NCI-H1105 treated with DMSO at 0.1 percent for 48 hours (cell line): ENCODE data around the gene AGBL4.
"Not testable (repeated sequence)": the region's sequence is repeated elsewhere in the genome, so short reads cannot be mapped to it uniquely, and the experiment has no call there.

ENCODE experiments used
- DNase-seq: peaks from one replicate; lab custom pipeline; 2025; lab: John Stamatoyannopoulos, UW

The AGBL4 gene

DNA sequence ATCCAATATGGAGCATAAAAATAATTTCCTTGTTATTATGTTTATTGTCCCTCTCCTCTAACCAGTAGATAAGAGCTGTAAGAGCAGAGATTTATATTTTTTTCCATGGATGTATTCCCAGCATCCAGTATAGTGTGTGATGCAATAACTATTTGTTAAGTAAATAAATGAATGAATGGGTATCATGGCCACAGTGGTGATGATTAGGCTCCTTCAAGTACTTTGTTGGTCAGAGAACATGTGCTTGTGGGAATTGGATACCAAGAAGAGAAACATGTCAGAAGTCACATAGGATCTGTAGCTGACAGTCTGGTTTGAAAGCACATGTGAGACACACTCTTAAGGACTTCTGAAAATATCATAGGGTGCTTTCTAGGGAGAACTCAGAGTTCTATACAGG, 588.5 kb downstream of the AGBL4 start:
- DNase-seq: peak; percentile 8

- DNase-seq: no peak
Observed at GRCh38 chr1:49424782-49425181, 599.0 kb downstream of the AGBL4 start.

- DNase-seq: no peak
Observed at GRCh38 chr1:49416758-49417157, 607.0 kb downstream of the AGBL4 start.

GRCh38 chr1:49408346-49408745, 615.4 kb downstream of the AGBL4 start:
- no peak for DNase-seq

- DNase-seq: no peak
Observed at GRCh38 chr1:49397086-49397485, 626.7 kb downstream of the AGBL4 start.

DNA sequence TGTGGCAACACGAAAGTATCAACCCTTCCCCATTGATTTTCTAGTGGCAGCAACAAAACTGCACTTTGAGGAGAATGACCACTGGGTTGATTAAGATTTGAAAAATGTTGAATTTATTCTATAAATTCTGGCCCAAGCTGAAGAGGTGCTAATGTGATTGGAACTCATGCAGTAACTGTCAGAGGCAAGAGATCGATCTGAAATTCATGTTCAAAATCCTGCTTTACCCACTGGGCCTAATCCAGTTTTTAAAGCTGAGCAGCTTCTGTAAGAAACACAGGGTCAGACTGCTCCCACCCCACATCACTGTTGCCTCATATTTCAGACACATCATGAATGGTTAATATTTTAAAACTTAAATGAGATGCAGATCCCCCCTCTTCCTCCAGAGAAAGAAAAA, 629.6 kb downstream of the AGBL4 start:
- DNase-seq: no peak

GRCh38 chr1:49389699-49390098, 634.1 kb downstream of the AGBL4 start:
- DNase-seq: no peak

GRCh38 chr1:49364676-49365075, 659.1 kb downstream of the AGBL4 start:
- peak; percentile 20 for DNase-seq

GRCh38 chr1:49363628-49364027, 660.1 kb downstream of the AGBL4 start:
- DNase-seq: no peak

- DNase-seq: no peak
Observed at GRCh38 chr1:49358036-49358435, 665.7 kb downstream of the AGBL4 start.

DNA sequence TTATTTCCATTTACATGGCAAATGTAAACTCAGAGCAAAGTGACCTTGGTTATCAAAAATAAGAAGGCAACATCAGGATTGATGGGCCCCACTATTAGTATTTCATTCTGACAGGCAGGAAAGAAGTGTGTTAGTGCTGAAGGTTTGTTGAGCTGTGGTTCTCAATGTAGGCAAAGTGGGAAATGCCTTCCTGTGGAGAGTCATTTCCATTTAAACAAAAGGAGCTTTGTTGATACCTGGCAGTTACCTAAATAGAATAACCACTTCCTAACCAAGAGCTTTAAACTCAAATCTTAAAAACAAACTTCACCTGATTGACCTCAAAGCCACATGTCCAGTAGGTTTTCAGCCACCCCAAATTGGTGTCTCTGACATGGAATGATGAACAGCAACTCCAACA, 667.2 kb downstream of the AGBL4 start:
- DNase-seq: no peak

DNA sequence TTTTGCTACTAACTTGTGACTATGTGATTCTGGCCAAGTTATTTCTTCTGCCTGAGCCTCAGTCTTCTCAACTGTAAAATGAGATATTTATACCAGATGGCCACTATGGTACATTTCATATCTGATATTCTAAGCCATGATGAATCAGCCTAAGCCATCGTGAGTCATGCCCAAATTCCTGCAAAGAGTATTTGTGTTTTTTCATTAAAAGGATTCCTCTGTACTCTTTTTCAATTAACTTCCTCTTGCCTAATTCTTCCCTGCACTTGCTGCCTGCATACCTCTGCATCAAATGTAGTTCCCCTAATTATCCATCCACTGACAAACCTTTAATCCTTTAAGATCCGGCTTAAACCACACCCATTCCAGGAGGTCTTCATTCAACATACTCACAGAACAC, 672.0 kb downstream of the AGBL4 start:
- DNase-seq: no peak

DNA sequence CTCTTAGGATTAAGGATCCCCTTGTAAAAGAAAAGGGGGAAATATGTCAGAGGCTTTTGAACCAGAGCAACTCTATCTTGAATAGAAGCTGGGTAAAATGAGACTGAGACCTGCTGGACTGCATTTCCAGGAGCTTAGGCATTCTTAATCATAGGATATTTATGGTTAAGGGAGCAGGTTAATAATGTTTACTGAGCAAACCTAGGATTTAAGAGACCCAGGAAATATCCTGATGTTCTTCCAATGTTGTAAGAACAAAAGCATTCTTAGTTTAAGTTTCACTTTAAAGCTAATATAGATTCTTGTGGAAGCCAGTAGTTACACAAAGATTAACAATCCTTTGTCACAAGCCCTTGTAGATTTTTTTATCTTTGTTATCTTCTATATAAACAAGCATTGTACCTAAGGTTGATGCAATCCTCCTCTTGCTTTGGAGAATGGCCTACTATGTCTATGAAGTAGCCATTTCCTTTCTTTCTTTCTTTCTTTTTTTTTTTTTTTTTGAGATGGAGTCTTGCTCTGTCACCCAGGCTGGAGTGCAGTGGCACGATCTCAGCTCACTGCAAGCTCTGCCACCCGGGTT, 676.9 kb downstream of the AGBL4 start:
- no peak for DNase-seq

- no peak for DNase-seq
Observed at GRCh38 chr1:49340576-49340975, 683.2 kb downstream of the AGBL4 start.

DNA sequence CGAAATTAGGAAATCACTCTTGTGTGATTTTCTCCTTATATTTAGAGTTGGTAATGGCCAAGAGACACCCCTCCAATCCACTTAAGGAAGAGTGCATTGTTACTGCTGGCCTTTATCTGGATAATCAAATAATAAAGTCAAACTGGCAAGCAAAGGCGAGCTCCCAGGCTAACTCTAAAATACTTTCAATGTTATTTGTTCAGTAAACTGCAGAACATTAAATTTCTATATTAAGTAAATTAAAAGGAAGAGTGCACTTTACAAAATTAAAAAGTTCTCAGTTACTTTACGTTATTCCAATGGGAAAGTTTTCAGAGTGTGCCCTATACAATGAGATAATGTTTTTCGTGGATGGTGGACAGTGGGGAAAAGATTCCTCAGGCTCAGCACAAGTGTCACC, 684.7 kb downstream of the AGBL4 start:
- DNase-seq: no peak

- DNase-seq: no peak
Observed at GRCh38 chr1:49337251-49337650, 686.5 kb downstream of the AGBL4 start.

- no peak for DNase-seq
Observed at GRCh38 chr1:49333906-49334305, 689.8 kb downstream of the AGBL4 start.

DNA sequence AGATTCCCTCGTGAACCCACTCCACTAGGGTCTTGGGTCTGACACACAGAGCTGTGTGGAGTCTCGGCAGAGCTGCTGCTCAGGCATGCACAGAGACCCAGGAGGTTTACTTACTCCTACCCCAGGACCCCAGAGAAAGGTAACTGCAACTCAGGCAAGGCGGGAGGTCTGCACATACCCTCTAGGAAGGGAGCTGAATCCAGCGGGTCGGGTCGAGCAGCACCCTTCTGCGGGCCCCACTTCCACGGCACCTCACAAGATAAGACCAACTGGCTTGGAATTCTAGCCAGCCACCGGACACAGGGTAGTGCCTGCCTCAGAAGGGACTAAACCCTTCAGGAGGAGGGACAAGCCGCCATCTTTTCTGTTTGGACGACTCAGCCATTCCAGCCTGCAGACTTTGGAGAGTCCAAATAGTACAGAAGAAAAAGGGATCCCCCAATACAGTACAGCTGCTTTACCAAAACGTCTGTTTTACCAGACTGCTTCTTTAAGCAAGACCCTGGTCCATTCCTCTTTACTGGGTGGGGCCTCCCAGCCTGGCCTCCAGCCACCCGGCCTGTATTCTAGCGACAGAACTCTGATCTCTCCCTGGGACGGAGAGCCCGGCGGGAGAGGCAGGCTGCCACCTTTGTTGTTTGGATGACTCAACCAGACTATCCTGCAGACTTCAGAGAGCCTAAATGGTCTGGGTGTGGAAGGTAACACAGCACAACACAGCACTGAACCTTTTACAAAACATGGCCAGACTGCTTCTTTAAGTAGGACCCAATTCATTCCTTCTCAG, 692.5 kb downstream of the AGBL4 start:
- no peak for DNase-seq

GRCh38 chr1:49323925-49324540, 699.7 kb downstream of the AGBL4 start:
- no peak for DNase-seq

DNA sequence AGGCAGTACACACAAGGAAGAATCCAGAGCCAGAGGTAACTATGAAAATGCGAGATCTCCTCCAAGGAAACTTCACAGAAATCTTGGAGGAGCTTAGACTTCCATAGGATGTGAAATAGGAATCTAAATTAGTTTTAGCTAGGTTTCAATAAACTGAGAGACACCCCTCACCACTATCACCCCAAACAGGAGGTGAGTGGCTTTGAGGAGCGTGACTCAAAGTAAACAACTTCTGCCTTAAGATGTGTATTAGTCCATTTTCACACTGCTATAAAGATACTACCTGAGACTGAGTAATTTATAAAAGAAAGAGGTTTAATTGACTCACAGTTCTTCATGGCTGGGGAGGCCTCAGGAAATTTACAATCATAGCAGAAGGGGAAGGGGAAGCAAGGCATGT, 703.3 kb downstream of the AGBL4 start:
- not testable (repeated sequence) for DNase-seq

- no peak for DNase-seq
Observed at GRCh38 chr1:49319426-49319963, 704.3 kb downstream of the AGBL4 start.

GRCh38 chr1:49318218-49318617, 705.5 kb downstream of the AGBL4 start:
- DNase-seq: no peak

DNA sequence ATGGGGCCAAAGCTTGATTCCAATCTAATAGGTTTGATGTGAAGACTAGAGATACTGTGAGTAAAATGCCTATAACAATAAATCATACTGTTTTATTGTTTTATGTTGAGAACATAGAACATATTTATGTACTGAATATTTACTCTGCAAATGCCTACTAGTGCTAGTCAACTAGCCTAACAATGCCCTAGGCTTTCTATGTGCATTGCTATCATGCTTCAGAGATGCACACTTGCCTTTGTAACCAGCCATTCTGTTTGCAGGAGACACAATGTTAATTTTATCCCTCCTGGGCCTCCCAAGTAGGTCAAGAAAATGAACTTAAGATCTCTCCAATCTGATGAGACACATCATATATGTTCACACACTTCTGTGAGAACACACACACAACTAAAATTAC, 716.3 kb downstream of the AGBL4 start:
- no peak for DNase-seq
